Kidney epithelial cell (primary cell): ENCODE results near the gene MVB12B. TPM values are rescaled to one million over a fixed set of nuclear protein-coding genes. Genes with fewer than 3 reads are reported as not detected.

ENCODE experiments used
- DNase-seq: peaks from one replicate; pipeline ENCODE4 v3.0.0-alpha.2; 2010; ENCODE audit warnings: low read depth
- H3K27me3 ChIP-seq: 2 replicates; pipeline ENCODE4 v1.6.0; 2011; ENCODE audit warnings: low read length; ENCODE audit not compliant: control insufficient read depth, insufficient read depth
- H3K36me3 ChIP-seq: 2 replicates; pipeline ENCODE4 v1.5.1; 2011; ENCODE audit warnings: low read length; ENCODE audit not compliant: control insufficient read depth, insufficient read depth
- H3K4me3 ChIP-seq: 2 replicates; pipeline ENCODE4 v1.5.1; 2011; ENCODE audit warnings: low read depth, mild to moderate bottlenecking, control low read depth, low read length
- total RNA-seq: library from RNA; depleted of rRNA; stranded (reverse); fragments of >200 nt; gene quantifications from 2 replicates; pipeline ENCODE4 v1.2.3, GENCODE V29; 2015
- TF ChIP-seq, protein P1 (sequence below): IDR thresholded peaks from 2 replicates; pipeline ENCODE4 v1.5.1; 2011; ENCODE audit warnings: mild to moderate bottlenecking, moderate library complexity, low read length, control low read depth, inconsistent platforms; ENCODE audit not compliant: insufficient read depth, poor library complexity, severe bottlenecking

The MVB12B gene
- total RNA-seq, 1 donor from 2014 or later, result 13.1 TPM

DNA sequence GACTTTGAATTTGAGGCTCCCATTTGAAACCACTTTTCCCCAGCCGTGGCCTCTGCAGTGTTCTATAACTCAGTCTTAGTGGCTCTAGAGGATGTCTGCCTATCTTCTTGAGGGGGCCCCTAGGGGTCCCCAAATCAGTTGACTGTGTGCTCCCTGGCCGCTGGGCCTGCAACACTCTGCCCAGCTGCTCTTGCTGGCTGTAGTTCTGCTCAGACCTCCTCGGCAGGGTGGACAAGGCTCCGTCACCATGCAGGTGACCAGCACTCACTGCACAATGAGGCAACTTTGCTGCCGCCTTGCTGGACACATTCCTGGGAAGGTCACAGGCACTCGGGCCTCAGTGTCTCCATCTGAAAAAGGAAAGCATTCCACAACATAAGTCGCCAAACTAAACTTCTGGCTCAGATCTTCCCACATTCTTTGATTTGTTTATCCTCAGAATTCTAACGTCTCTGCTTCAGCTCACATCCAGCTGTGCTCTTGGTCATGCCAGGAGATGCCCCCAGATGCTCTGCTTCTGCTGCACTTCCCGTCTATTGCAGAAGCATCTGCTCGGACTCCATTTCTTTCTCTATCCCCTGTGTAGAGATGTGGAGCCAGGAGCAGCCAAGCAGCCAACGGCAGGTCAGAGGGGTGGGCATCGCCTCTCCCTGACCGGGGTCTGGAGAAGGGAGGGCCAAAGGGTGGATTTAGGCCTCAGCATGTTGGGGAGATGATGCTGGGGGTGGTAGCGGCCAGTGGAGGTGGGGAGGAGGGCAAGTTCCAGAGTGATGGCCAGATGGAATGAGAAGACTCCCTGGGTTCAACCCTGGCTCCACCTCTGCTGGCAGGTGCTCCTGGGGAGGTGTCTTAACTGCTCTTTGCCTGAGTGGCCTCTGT, 133.6 kb downstream of the MVB12B start:
- no peak overlapping the region for H3K4me3 ChIP-seq
- H3K27me3 ChIP-seq, result no peaks in the 10 kb centered on the region
- no peak for DNase-seq

DNA sequence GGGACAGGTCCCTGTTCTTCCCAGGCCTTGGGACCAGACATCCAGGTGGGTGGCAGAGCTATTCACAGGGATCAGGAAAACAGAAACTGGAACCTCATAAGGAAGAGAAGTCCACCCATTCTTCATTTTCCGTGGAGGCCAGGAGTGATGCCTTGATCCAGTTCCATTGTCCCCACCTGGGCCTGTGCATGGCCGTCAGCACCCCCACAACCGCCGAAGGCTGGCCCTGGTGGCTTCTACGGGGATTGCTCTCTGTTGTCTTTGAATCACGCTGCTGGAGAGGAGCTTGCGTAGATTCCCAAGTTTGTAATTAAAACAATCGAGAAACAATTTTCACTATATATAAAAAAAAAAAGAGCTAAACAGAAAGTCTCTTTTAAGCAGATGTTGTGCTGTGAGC, 134.4 kb downstream of the MVB12B start:
- Histone ChIP-seq H3K36me3 (no peaks in the 10 kb centered on the region), H3K4me3 (no peak overlapping the region), H3K27me3 (no peaks in the 10 kb centered on the region)
- no peak for DNase-seq
- TF ChIP-seq, protein P1, sequence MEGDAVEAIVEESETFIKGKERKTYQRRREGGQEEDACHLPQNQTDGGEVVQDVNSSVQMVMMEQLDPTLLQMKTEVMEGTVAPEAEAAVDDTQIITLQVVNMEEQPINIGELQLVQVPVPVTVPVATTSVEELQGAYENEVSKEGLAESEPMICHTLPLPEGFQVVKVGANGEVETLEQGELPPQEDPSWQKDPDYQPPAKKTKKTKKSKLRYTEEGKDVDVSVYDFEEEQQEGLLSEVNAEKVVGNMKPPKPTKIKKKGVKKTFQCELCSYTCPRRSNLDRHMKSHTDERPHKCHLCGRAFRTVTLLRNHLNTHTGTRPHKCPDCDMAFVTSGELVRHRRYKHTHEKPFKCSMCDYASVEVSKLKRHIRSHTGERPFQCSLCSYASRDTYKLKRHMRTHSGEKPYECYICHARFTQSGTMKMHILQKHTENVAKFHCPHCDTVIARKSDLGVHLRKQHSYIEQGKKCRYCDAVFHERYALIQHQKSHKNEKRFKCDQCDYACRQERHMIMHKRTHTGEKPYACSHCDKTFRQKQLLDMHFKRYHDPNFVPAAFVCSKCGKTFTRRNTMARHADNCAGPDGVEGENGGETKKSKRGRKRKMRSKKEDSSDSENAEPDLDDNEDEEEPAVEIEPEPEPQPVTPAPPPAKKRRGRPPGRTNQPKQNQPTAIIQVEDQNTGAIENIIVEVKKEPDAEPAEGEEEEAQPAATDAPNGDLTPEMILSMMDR, result no peak

More for the DNA sequence above, 133.6 kb downstream of the MVB12B start:
- TF ChIP-seq, protein P1, result no peak
- H3K36me3 ChIP-seq, result no peaks in the 10 kb centered on the region

DNA sequence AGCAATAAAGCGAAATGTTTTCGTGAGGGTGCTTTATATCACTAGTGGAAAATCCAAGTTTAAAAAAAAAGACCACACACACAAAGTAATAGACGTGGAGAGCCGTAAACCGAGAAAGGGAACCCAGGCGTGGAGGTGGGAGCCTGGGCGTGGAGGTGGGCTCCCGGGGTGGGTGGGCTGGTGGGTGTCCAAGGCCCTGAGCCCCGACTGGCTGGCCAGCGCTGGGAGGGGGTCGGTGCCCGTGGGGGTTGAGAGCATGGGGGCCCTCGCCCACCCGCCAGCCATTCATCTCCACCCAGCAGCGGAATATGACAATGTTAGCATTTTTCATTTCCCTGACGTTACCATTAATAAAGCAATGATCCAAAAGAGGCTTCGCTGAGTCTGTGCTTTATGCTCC, 135.0 kb downstream of the MVB12B start:
- no peak for DNase-seq
- H3K4me3 ChIP-seq, result no peak overlapping the region
- no peaks in the 10 kb centered on the region for H3K36me3 ChIP-seq
- TF ChIP-seq, protein P1, result no peak
- H3K27me3 ChIP-seq, result no peaks in the 10 kb centered on the region

DNA sequence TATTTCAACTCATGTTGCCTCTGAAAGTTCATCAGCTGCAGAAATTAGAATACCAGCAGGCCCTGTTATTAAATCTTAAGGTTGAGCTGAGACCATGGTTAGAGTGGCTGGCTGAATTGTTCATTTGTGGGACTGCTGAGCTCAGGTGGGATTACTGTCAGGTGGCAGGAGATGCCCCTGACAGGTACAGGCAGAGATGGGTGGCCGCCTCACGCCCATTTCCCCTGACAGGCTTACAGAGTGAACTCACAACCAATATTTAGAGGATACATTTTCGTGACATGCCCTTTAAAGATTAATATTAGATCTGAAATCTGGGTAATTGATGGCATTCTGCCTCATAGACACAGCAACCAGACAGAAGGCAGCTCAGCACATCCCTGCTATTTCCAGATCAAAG, 136.0 kb downstream of the MVB12B start:
- no peaks in the 10 kb centered on the region for H3K27me3 ChIP-seq
- H3K36me3 ChIP-seq, result no peaks in the 10 kb centered on the region
- TF ChIP-seq, protein P1, result no peak
- DNase-seq, result no peak
- H3K4me3 ChIP-seq, result no peak overlapping the region

DNA sequence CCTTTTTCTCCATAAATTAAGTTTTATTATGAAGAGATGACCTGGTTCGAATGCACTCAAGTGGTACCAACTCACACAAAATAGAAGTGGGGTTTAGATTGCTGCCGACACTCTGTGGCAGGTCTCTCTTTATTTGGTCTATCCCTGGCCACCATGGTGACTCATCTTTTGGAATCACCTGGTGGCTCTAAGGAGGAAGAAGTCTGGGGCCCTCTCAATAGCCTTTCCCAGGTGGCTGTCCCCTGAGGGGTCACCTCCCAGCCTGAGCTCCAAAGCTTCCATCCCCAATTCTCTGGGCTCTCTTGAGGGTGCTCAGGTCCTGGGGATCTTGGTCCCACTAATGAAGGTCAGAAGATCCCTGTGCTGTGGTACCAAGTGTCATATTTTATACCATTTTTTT, 136.8 kb downstream of the MVB12B start:
- DNase-seq, result no peak
- Histone ChIP-seq H3K36me3 (no peaks in the 10 kb centered on the region), H3K4me3 (no peak overlapping the region), H3K27me3 (no peaks in the 10 kb centered on the region)
- TF ChIP-seq, protein P1, result no peak
